Erythroblast (primary cell): ENCODE measurements around the gene CALHM6.

Source experiments
- GATA1 ChIP-seq: IDR thresholded peaks from 2 replicates; pipeline ENCODE4 v1.6.1; 2011; ENCODE audit warnings: low read depth, mild to moderate bottlenecking, control low read depth, low read length, moderate library complexity
- POLR2A ChIP-seq: IDR thresholded peaks from 2 replicates; pipeline ENCODE4 v1.6.1; 2011; ENCODE audit warnings: mild to moderate bottlenecking, low read length

DNA sequence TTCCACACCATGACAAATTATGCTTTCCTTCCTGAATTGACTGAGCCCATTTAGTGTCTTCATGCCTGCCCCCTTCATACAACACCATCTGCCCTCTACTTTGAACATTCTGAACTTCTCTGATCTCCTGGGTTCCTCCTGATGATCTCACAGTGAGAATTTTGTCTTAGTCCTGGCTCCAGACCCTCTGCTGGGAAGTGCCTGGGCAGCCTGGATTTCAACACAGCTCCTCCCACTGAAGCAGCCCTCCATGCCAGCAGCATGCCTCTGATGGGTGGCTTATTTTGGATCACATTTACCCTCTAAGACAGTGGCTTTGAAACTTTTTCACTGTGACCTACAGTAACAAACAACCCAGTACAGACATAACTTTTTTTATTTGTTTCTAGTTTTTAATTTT, 48.9 kb upstream of the CALHM6 start:
- no peak for TF ChIP-seq POLR2A
- no peak for TF ChIP-seq GATA1
